ENCODE data around the gene MEX3D.

Gene MEX3D

GRCh38 chr19:1612114-1613086 lies 44.3 kb upstream of the MEX3D start:
- H3K4me3 ChIP-seq (replicated peaks; ENCODE audit: low read depth, low read length), result no peak overlapping the region
- no peak for TF ChIP-seq CTCF (IDR thresholded peaks at IDR 0.05; ENCODE audit: low read length, missing control alignments)
- no peak for DNase-seq (ENCODE audit: low read depth)

GRCh38 chr19:1611353-1611752 lies 43.2 kb upstream of the MEX3D start:
- H3K4me3 ChIP-seq (replicated peaks; ENCODE audit: low read depth, low read length), result no peak overlapping the region
- no peak for TF ChIP-seq CTCF (IDR thresholded peaks at IDR 0.05; ENCODE audit: low read length, missing control alignments)
- no peak for DNase-seq (ENCODE audit: low read depth)

GRCh38 chr19:1610579-1610978 lies 42.5 kb upstream of the MEX3D start:
- no peak for DNase-seq (ENCODE audit: low read depth)
- no peak overlapping the region for H3K4me3 ChIP-seq (replicated peaks; ENCODE audit: low read depth, low read length)
- TF ChIP-seq CTCF (IDR thresholded peaks at IDR 0.05; ENCODE audit: low read length, missing control alignments), result no peak

- no peak for TF ChIP-seq CTCF (IDR thresholded peaks at IDR 0.05; ENCODE audit: low read length, missing control alignments)
- no peak for DNase-seq (ENCODE audit: low read depth)
- no peak overlapping the region for H3K4me3 ChIP-seq (replicated peaks; ENCODE audit: low read depth, low read length)
These were observed 41.8 kb upstream of the MEX3D start for GRCh38 chr19:1609680-1610474.

GRCh38 chr19:1609103-1609396 lies 40.9 kb upstream of the MEX3D start:
- DNase-seq (ENCODE audit: low read depth), result no peak
- no peak for TF ChIP-seq CTCF (IDR thresholded peaks at IDR 0.05; ENCODE audit: low read length, missing control alignments)
- H3K4me3 ChIP-seq (replicated peaks; ENCODE audit: low read depth, low read length), result no peak overlapping the region

GRCh38 chr19:1608359-1609102 lies 40.4 kb upstream of the MEX3D start:
- no peak for TF ChIP-seq CTCF (IDR thresholded peaks at IDR 0.05; ENCODE audit: low read length, missing control alignments)
- DNase-seq (ENCODE audit: low read depth), result no peak
- H3K4me3 ChIP-seq (replicated peaks; ENCODE audit: low read depth, low read length), result no peak overlapping the region
